HL-60 (cell line): ENCODE measurements around the gene CARD14.

Experiments
- CTCF ChIP-seq: IDR thresholded peaks from one replicate; pipeline ENCODE4 v1.5.1; 2011; ENCODE audit warnings: low read length, control low read depth, inconsistent platforms; ENCODE audit not compliant: insufficient read depth
- POLR2AphosphoS5 ChIP-seq: IDR thresholded peaks from 2 replicates; pipeline ENCODE4 v1.6.1; 2012; ENCODE audit warnings: low read depth
- TF ChIP-seq, protein P1 (sequence below): IDR thresholded peaks from 2 replicates; pipeline ENCODE4 v1.6.1; 2012; ENCODE audit warnings: low read depth; ENCODE audit not compliant: insufficient replicate concordance

- TF ChIP-seq CTCF, result no peak
- TF ChIP-seq POLR2AphosphoS5, result no peak
- TF ChIP-seq, protein P1, sequence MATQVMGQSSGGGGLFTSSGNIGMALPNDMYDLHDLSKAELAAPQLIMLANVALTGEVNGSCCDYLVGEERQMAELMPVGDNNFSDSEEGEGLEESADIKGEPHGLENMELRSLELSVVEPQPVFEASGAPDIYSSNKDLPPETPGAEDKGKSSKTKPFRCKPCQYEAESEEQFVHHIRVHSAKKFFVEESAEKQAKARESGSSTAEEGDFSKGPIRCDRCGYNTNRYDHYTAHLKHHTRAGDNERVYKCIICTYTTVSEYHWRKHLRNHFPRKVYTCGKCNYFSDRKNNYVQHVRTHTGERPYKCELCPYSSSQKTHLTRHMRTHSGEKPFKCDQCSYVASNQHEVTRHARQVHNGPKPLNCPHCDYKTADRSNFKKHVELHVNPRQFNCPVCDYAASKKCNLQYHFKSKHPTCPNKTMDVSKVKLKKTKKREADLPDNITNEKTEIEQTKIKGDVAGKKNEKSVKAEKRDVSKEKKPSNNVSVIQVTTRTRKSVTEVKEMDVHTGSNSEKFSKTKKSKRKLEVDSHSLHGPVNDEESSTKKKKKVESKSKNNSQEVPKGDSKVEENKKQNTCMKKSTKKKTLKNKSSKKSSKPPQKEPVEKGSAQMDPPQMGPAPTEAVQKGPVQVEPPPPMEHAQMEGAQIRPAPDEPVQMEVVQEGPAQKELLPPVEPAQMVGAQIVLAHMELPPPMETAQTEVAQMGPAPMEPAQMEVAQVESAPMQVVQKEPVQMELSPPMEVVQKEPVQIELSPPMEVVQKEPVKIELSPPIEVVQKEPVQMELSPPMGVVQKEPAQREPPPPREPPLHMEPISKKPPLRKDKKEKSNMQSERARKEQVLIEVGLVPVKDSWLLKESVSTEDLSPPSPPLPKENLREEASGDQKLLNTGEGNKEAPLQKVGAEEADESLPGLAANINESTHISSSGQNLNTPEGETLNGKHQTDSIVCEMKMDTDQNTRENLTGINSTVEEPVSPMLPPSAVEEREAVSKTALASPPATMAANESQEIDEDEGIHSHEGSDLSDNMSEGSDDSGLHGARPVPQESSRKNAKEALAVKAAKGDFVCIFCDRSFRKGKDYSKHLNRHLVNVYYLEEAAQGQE, result no peak
Measured at GRCh38 chr17:80254396-80255251, 84.8 kb downstream of the CARD14 start.
